GM06990 (cell line): ENCODE data around the gene DDX52.

Experiments used
- DNase-seq: peaks from one replicate; pipeline ENCODE4 v3.0.0-alpha.2; 2011; ENCODE audit not compliant: insufficient read length; ENCODE audit errors: extremely low read depth
- H3K27me3 ChIP-seq: replicated peaks from 2 replicates; pipeline ENCODE4 v1.6.0; 2011; ENCODE audit warnings: low read length; ENCODE audit not compliant: control insufficient read depth, insufficient read depth
- H3K36me3 ChIP-seq: 2 replicates; pipeline ENCODE4 v1.5.1; 2011; ENCODE audit warnings: low read length; ENCODE audit not compliant: control insufficient read depth, insufficient read depth
- H3K4me3 ChIP-seq: replicated peaks from 2 replicates; pipeline ENCODE4 v1.5.1; 2011; ENCODE audit warnings: low read depth, mild to moderate bottlenecking, control low read depth, low read length
- CTCF ChIP-seq: IDR thresholded peaks from 2 replicates; pipeline ENCODE4 v1.5.1; 2011; ENCODE audit warnings: low read length, control low read depth, mild to moderate bottlenecking, inconsistent platforms; ENCODE audit not compliant: insufficient read depth, poor library complexity, severe bottlenecking

DDX52 gene

GRCh38 chr17:37592291-37592690 lies 51.0 kb downstream of the DDX52 start:
- TF ChIP-seq CTCF: no peak
- DNase-seq: no peak
- H3K4me3 ChIP-seq: no peak overlapping the region
- no peaks in the 10 kb centered on the region for H3K27me3 ChIP-seq
- H3K36me3 ChIP-seq: peaks cover 5% of the 10 kb centered on the region

GRCh38 chr17:37585066-37585465 lies 58.2 kb downstream of the DDX52 start:
- Histone ChIP-seq H3K4me3 (no peak overlapping the region), H3K27me3 (no peaks in the 10 kb centered on the region), H3K36me3 (no peaks in the 10 kb centered on the region; the same call in none of the 2 replicates)
- TF ChIP-seq CTCF: no peak
- DNase-seq: no peak

- Histone ChIP-seq H3K4me3 (no peak overlapping the region), H3K36me3 (peaks cover 7% of the 10 kb centered on the region), H3K27me3 (no peaks in the 10 kb centered on the region)
- DNase-seq: no peak
- no peak for TF ChIP-seq CTCF
Observed at GRCh38 chr17:37576281-37576680, 67.0 kb downstream of the DDX52 start.

- no peak for TF ChIP-seq CTCF
- Histone ChIP-seq H3K4me3 (no peak overlapping the region), H3K27me3 (no peaks in the 10 kb centered on the region), H3K36me3 (peaks cover 6% of the 10 kb centered on the region)
- no peak for DNase-seq
Observed at GRCh38 chr17:37574427-37574826, 68.8 kb downstream of the DDX52 start.

- no peak for TF ChIP-seq CTCF
- DNase-seq: no peak
- H3K4me3 ChIP-seq: no peak overlapping the region
- no peaks in the 10 kb centered on the region for H3K27me3 ChIP-seq
- peaks cover 5% of the 10 kb centered on the region for H3K36me3 ChIP-seq
Observed at GRCh38 chr17:37571674-37572073, 71.6 kb downstream of the DDX52 start.

- DNase-seq: no peak
- peaks cover 5% of the 10 kb centered on the region for H3K36me3 ChIP-seq
- no peak overlapping the region for H3K4me3 ChIP-seq
- peak; percentile 44 for TF ChIP-seq CTCF
- H3K27me3 ChIP-seq: no peaks in the 10 kb centered on the region
Observed at GRCh38 chr17:37570527-37571093, 72.6 kb downstream of the DDX52 start.
